GM19099 (cell line): ENCODE results near the gene CABCOCO1.

Experiments
- POLR2A ChIP-seq: IDR thresholded peaks from 3 replicates; pipeline ENCODE4 v1.6.1; 2011; ENCODE audit warnings: low read depth; ENCODE audit not compliant: insufficient read length; ENCODE audit errors: extremely low read depth

Gene CABCOCO1

DNA sequence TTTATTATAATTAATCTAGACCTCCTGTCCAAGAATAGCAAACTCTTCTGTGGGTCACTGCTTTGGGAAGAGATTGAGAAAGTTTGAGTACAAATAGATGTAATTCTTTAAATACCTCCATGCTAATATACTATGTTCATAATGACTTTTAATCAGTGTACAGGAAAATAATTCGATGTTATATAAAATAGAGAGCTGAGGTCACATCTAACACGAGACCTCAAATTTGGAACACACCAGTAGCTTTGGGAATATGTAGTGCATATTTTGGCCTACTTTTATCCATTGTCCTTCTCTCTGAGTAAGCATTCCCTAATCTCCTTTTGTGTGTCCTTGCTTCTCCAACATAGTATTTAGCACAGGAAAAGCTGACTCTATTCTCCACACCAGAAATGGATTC lies 27.3 kb upstream of the CABCOCO1 start:
- TF ChIP-seq POLR2A, result no peak

DNA sequence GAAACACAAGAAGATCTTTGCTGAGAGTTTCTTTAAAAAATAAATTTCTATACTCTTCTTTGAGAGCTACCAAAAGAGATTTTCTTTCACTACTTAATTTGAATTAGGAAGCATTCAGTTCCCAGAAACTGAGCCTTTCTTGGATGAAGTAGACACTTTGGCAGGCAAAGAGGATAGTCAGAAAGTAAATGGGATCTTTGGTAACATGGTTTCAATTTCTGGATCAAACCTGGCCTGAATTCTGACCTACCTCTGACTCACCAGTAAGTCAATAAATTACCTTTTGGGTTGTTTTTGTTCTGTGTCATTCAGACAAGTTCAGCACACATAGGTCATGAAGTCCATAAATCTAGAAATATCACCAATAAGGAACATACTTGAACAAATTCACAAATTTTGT lies 26.8 kb upstream of the CABCOCO1 start:
- no peak for TF ChIP-seq POLR2A

- no peak for TF ChIP-seq POLR2A
Observed at GRCh38 chr10:61639952-61640351, 22.8 kb upstream of the CABCOCO1 start.

GRCh38 chr10:61640856-61641255 lies 21.9 kb upstream of the CABCOCO1 start:
- no peak for TF ChIP-seq POLR2A

GRCh38 chr10:61642150-61642571 lies 20.6 kb upstream of the CABCOCO1 start:
- no peak for TF ChIP-seq POLR2A

- TF ChIP-seq POLR2A, result no peak
Observed at GRCh38 chr10:61642676-61643075, 20.1 kb upstream of the CABCOCO1 start.

- no peak for TF ChIP-seq POLR2A
Observed at GRCh38 chr10:61643316-61643751, 19.4 kb upstream of the CABCOCO1 start.

DNA sequence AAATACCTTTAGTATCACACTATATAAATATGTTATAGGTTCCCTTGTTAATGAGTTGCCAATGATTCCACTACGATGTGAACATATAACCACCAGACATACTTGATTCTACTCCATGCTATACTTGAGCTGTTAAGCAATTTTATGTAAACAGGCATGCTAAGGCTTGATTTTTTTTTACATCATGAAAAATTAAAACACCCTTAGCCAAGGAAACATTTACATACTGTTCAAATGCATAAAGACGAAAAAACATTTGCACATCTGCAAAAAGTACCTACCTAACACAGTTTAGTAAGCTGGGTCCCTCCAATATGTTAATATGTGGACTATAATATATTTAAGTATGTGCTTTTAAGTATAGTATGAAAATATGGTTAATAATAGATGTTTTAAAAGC lies 9.0 kb upstream of the CABCOCO1 start:
- TF ChIP-seq POLR2A, result no peak

- TF ChIP-seq POLR2A, result no peak
Observed at GRCh38 chr10:61655335-61655851, 7.3 kb upstream of the CABCOCO1 start.

GRCh38 chr10:61663466-61663865 lies 737 bp downstream of the CABCOCO1 start:
- no peak for TF ChIP-seq POLR2A

GRCh38 chr10:61664985-61665384 lies 2.3 kb downstream of the CABCOCO1 start:
- no peak for TF ChIP-seq POLR2A

GRCh38 chr10:61669161-61669725 lies 6.5 kb downstream of the CABCOCO1 start:
- no peak for TF ChIP-seq POLR2A

- no peak for TF ChIP-seq POLR2A
Observed at GRCh38 chr10:61669849-61670248, 7.1 kb downstream of the CABCOCO1 start.

DNA sequence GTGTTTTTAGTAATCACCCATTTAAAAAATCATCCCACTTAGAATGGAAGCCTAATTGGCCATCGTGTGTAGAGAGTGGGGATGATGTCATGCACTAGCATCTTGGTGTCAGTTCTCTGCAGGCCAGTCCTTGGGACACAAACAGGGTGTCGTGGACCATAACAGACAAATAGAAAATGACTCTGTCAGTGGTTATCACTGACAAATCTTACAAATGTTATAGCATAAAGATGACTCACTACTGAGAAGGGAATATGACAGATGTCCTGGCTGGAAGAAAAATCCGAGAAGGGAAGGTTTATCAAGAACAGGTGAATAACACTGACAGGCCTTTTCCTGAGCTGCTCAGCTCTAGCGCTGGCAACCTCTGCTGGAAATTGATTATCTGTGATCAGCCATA lies 10.6 kb downstream of the CABCOCO1 start:
- no peak for TF ChIP-seq POLR2A

DNA sequence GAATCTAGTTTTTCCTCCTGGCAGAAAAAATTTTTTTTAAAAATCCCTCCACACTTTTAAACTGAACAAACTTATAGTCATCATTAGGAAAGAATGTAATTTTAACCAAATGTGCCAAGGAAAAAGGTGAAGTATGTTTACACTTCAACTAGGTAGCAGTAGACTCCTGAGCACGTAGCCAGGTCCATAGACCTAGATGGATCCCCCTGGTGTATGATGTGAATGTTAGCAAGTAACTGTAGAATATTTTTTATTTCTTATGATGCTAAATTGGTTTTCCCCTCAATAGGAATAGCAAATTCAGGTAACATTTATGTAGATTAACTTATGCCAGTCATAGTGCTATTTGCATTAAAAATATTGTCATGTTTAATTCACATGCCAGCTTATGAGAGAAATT lies 19.6 kb downstream of the CABCOCO1 start:
- TF ChIP-seq POLR2A, result no peak

GRCh38 chr10:61683319-61683718 lies 20.6 kb downstream of the CABCOCO1 start:
- TF ChIP-seq POLR2A, result no peak
